GM12878 (cell line): ENCODE measurements around the gene MYBPC1.

Experiments
- CBX3 ChIP-seq: fragments of 200-600 bp; sonication (generic); IDR thresholded peaks from 2 replicates; pipeline ENCODE4 v1.6.1; 2016; ENCODE audit warnings: low read depth, borderline replicate concordance
- POLR2AphosphoS5 ChIP-seq: IDR thresholded peaks from 2 replicates; pipeline ENCODE4 v1.6.1; 2011; ENCODE audit warnings: mild to moderate bottlenecking, low read length, inconsistent platforms

- TF ChIP-seq POLR2AphosphoS5 (no peak), CBX3 (no peak)
Observed at GRCh38 chr12:101714877-101715444, 120.2 kb downstream of the MYBPC1 start.
